ENCODE measurements around the gene MIER3.
A peak's percentile ranks its signal among the peaks of the same experiment; 100 is the strongest.

The MIER3 gene

GRCh38 chr5:56900395-56900794 is 51.5 kb downstream of the MIER3 start:
- CTCF ChIA-PET = interaction anchor here (0.7 to 7.5 kb wide), 13 partner anchors 10 to 628 kb away, joined by 3 to 64 read pairs (median 4); no protein-coding TSS in a partner anchor
- no peak overlapping the region for H3K27ac Mint-ChIP-seq
- no peaks in the 10 kb centered on the region for H3K4me1 Mint-ChIP-seq
- peaks cover 20% of the 10 kb centered on the region for H3K27me3 Mint-ChIP-seq
- H3K4me3 Mint-ChIP-seq = no peak overlapping the region
- H3K9me3 Mint-ChIP-seq = no peaks in the 10 kb centered on the region
- DNase-seq = no peak
- H3K36me3 Mint-ChIP-seq = peaks cover 15% of the 10 kb centered on the region

GRCh38 chr5:56898213-56898612 is 53.7 kb downstream of the MIER3 start:
- Mint-ChIP-seq H3K9me3 (no peaks in the 10 kb centered on the region), H3K4me3 (no peak overlapping the region), H3K4me1 (peaks cover 2% of the 10 kb centered on the region), H3K27ac (no peak overlapping the region), H3K36me3 (peaks cover 29% of the 10 kb centered on the region), H3K27me3 (peaks cover 2% of the 10 kb centered on the region)
- CTCF ChIA-PET = interaction anchor here (0.7 to 7.5 kb wide), 3 partner anchors 60 to 279 kb away, joined by 4 to 64 read pairs (median 6); no protein-coding TSS in a partner anchor
- no peak for DNase-seq

GRCh38 chr5:56896763-56897162 is 55.2 kb downstream of the MIER3 start:
- Mint-ChIP-seq H3K27me3 (no peaks in the 10 kb centered on the region), H3K4me3 (no peak overlapping the region), H3K4me1 (peaks cover 2% of the 10 kb centered on the region), H3K36me3 (peaks cover 41% of the 10 kb centered on the region), H3K9me3 (no peaks in the 10 kb centered on the region), H3K27ac (peak overlapping the region; percentile 9)
- CTCF ChIA-PET = interaction anchor here (1.1 to 7.5 kb wide), 3 partner anchors 198 to 626 kb away, joined by 3 to 64 read pairs (median 10); no protein-coding TSS in a partner anchor
- no peak for DNase-seq

- Mint-ChIP-seq H3K4me1 (peaks cover 2% of the 10 kb centered on the region), H3K27ac (no peak overlapping the region), H3K27me3 (no peaks in the 10 kb centered on the region), H3K36me3 (peaks cover 69% of the 10 kb centered on the region), H3K4me3 (no peak overlapping the region), H3K9me3 (no peaks in the 10 kb centered on the region)
- CTCF ChIA-PET = no interaction called here
- DNase-seq = no peak
Measured at GRCh38 chr5:56893251-56893951, 58.5 kb downstream of the MIER3 start.

- Mint-ChIP-seq H3K36me3 (peaks cover 82% of the 10 kb centered on the region), H3K27me3 (no peaks in the 10 kb centered on the region), H3K9me3 (no peaks in the 10 kb centered on the region), H3K4me3 (no peak overlapping the region), H3K27ac (no peak overlapping the region), H3K4me1 (peaks cover 15% of the 10 kb centered on the region)
- no peak for DNase-seq
- CTCF ChIA-PET = no interaction called here
Measured at GRCh38 chr5:56881571-56881970, 70.4 kb downstream of the MIER3 start.

- no peaks in the 10 kb centered on the region for H3K9me3 Mint-ChIP-seq
- peaks cover 74% of the 10 kb centered on the region for H3K36me3 Mint-ChIP-seq
- H3K27me3 Mint-ChIP-seq = no peaks in the 10 kb centered on the region
- no peak for DNase-seq
- no peak overlapping the region for H3K27ac Mint-ChIP-seq
- peaks cover 7% of the 10 kb centered on the region for H3K4me1 Mint-ChIP-seq
- no peak overlapping the region for H3K4me3 Mint-ChIP-seq
- CTCF ChIA-PET = no interaction called here
Measured at GRCh38 chr5:56876327-56876726, 75.6 kb downstream of the MIER3 start.

- H3K9me3 Mint-ChIP-seq = no peaks in the 10 kb centered on the region
- peaks cover 70% of the 10 kb centered on the region for H3K36me3 Mint-ChIP-seq
- no peak overlapping the region for H3K27ac Mint-ChIP-seq
- H3K27me3 Mint-ChIP-seq = no peaks in the 10 kb centered on the region
- peaks cover 7% of the 10 kb centered on the region for H3K4me1 Mint-ChIP-seq
- H3K4me3 Mint-ChIP-seq = no peak overlapping the region
- CTCF ChIA-PET = no interaction called here
- no peak for DNase-seq
Measured at GRCh38 chr5:56873056-56873455, 78.9 kb downstream of the MIER3 start.

GRCh38 chr5:56871777-56872176 is 80.1 kb downstream of the MIER3 start:
- Mint-ChIP-seq H3K27me3 (no peaks in the 10 kb centered on the region), H3K4me1 (peaks cover 7% of the 10 kb centered on the region), H3K27ac (peak overlapping the region; percentile 2), H3K36me3 (peaks cover 63% of the 10 kb centered on the region), H3K4me3 (no peak overlapping the region), H3K9me3 (no peaks in the 10 kb centered on the region)
- CTCF ChIA-PET = no interaction called here
- DNase-seq = no peak

Data from activated naive CD4-positive, alpha-beta T cell treated with anti-CD3 and anti-CD28 coated beads, Interleukin-2, amount 10 ng/mL, durations not matched to agents 7 days and 5 days (primary cell).